ENCODE data around the gene EXOC6B. TPM values are rescaled to one million over a fixed set of nuclear protein-coding genes. Genes with fewer than 3 reads are reported as not detected.

EXOC6B gene
- total RNA-seq, 1 experiment from 2014 or later: 33.7 TPM

DNA sequence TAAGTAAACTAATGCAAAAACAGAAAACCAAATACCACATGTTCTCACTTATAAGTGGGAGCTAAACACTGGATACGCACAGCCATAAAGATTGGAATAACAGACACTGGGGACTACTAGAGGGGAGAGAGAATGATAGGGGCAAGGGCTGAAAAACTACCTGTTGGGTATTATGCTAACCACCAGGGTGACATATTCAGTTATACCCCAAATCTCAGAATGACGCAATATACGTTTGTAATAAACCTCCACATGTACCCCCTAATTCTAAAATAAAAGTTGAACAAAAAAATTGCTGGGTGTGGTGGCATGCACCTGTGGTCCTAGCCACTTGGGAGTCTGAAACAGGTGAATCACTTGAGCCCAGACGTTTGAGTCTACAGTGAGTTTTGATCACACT is 157.2 kb downstream of the EXOC6B start:
- CTCF ChIA-PET: no interaction called here
- DNase-seq (ENCODE audit: low spot score): no peak

DNA sequence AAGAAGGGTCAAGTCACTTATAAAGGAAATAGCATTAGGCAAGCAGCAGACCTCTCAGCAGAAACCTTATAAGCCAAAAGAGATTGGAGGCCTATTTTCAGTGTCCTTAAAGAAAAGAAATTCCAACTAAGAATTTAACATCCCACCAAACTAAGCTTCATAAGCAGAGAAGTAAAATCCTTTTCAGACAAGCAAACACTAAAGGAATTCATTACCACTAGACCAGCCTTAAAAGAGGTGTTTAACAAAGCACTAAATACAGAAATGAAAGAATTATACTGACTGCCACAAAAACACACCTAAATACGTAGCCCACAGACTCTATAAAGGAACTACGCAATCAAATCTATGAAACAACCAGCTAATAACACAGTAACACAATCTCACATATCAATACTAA is 160.4 kb downstream of the EXOC6B start:
- Mint-ChIP-seq H3K27me3 (ENCODE audit: low read depth) (no peaks in the 10 kb centered on the region), H3K27ac (no peak overlapping the region), H3K36me3 (peaks cover 13% of the 10 kb centered on the region), H3K4me3 (no peak overlapping the region), H3K9me3 (peaks cover 25% of the 10 kb centered on the region), H3K4me1 (peaks cover 9% of the 10 kb centered on the region)
- no peak for ATAC-seq
- TF ChIP-seq ZNF671 (CRISPR knock-in tag; IDR thresholded peaks at IDR 0.05) (no peak), TP53 (CRISPR knock-in tag; IDR thresholded peaks at IDR 0.05) (no peak)
- DNase-seq (ENCODE audit: low spot score): no peak
- ChIA-PET CTCF (no interaction called here), POLR2A (no interaction called here)

More for the DNA sequence above, 157.2 kb downstream of the EXOC6B start:
- Mint-ChIP-seq H3K36me3 (peaks cover 13% of the 10 kb centered on the region), H3K27me3 (ENCODE audit: low read depth) (no peaks in the 10 kb centered on the region), H3K9me3 (peaks cover 25% of the 10 kb centered on the region), H3K4me1 (no peaks in the 10 kb centered on the region), H3K27ac (no peak overlapping the region), H3K4me3 (no peak overlapping the region)
- POLR2A ChIA-PET: no interaction called here
- ATAC-seq: no peak
- TF ChIP-seq NFATC4 (CRISPR knock-in tag; IDR thresholded peaks at IDR 0.05): no peak
- TF ChIP-seq, protein P1, sequence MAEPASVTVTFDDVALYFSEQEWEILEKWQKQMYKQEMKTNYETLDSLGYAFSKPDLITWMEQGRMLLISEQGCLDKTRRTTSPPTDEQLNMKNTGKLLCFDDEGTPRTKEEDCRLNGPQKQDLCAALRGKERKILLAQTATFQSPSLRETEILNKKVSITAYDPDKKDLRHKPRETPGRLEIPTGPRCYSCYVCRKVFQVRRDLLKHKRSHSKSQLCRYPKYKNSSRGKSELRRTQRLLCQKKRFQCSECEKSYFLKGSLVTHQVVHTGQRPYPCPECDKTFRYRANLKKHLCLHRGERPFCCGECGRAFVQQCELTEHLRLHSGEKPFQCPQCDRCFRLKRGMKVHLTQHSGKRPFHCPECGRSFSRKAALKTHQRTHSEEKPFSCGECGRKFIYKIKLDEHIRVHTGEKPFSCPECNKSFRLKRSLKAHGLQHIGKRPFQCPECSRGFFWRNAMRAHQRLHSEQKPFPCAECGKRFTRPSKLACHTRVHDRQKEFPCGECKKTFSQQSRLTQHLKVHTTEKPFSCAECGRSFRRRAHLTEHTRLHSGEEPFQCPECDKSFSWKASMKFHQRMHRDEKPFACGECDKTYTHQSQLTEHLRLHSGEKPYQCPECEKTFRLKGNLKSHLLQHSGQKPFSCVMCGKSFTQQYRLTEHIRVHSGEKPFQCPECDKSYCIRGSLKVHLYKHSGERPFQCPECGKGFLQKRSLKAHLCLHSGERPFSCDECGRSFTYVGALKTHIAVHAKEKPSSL (CRISPR knock-in tag; conservative IDR thresholded peaks at IDR 0.05): no peak
- TF ChIP-seq, protein P2, sequence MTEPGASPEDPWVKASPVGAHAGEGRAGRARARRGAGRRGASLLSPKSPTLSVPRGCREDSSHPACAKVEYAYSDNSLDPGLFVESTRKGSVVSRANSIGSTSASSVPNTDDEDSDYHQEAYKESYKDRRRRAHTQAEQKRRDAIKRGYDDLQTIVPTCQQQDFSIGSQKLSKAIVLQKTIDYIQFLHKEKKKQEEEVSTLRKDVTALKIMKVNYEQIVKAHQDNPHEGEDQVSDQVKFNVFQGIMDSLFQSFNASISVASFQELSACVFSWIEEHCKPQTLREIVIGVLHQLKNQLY (CRISPR knock-in tag; IDR thresholded peaks at IDR 0.05): no peak
- TF ChIP-seq, protein P3, sequence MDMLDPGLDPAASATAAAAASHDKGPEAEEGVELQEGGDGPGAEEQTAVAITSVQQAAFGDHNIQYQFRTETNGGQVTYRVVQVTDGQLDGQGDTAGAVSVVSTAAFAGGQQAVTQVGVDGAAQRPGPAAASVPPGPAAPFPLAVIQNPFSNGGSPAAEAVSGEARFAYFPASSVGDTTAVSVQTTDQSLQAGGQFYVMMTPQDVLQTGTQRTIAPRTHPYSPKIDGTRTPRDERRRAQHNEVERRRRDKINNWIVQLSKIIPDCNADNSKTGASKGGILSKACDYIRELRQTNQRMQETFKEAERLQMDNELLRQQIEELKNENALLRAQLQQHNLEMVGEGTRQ (CRISPR knock-in tag; IDR thresholded peaks at IDR 0.05): no peak
- TF ChIP-seq EMX1 (CRISPR knock-in tag; IDR thresholded peaks at IDR 0.05): no peak
- TF ChIP-seq, protein P4, sequence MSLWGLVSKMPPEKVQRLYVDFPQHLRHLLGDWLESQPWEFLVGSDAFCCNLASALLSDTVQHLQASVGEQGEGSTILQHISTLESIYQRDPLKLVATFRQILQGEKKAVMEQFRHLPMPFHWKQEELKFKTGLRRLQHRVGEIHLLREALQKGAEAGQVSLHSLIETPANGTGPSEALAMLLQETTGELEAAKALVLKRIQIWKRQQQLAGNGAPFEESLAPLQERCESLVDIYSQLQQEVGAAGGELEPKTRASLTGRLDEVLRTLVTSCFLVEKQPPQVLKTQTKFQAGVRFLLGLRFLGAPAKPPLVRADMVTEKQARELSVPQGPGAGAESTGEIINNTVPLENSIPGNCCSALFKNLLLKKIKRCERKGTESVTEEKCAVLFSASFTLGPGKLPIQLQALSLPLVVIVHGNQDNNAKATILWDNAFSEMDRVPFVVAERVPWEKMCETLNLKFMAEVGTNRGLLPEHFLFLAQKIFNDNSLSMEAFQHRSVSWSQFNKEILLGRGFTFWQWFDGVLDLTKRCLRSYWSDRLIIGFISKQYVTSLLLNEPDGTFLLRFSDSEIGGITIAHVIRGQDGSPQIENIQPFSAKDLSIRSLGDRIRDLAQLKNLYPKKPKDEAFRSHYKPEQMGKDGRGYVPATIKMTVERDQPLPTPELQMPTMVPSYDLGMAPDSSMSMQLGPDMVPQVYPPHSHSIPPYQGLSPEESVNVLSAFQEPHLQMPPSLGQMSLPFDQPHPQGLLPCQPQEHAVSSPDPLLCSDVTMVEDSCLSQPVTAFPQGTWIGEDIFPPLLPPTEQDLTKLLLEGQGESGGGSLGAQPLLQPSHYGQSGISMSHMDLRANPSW (CRISPR knock-in tag; conservative IDR thresholded peaks at IDR 0.05; ENCODE audit: low read depth): no peak

DNA sequence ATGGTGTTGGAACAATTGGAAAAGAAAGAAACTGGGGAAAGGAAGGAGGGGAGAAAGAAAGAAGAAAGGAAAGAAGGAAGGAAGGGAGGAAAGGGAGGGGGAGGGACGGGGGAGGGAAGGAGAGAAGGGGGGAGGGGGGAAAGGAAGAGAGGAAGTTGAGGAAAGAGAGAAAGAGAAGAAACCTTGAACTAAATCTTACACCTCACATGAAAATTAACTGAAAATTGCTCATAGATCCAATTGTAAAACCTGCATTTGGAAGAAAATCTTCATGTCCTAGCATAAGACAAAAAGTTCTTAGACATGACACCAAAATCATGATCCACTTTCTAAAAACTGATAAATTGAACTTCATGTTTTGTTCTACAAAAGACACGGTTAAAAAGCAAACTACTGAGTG is 163.8 kb downstream of the EXOC6B start:
- POLR2A ChIA-PET: no interaction called here

DNA sequence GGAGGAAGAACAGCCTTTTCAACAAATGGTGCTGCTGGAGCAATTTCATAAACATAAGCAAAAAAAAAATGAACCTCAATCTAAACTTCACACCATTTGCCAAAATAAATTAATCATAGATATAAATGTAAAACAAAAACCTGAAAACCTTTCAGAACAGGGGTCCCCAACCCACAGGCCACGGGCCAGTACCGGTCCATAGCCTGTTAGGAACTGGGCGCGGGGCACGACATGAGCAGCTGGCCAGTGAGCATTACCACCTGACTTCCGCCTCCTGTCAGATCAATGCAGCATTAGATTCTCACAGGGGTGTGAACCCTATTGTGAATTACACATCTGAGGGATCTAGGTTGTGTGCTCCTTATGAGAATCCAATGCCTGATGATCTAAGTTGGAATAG is 176.0 kb downstream of the EXOC6B start:
- Mint-ChIP-seq H3K4me3 (no peak overlapping the region), H3K27ac (0 out of 2 replicates have a peak overlapping the region, but pooled peaks have one; percentile 41), H3K9me3 (peaks cover 16% of the 10 kb centered on the region), H3K27me3 (ENCODE audit: low read depth) (no peaks in the 10 kb centered on the region), H3K36me3 (peaks cover 11% of the 10 kb centered on the region; the same call in 1 of the 2 replicates), H3K4me1 (no peaks in the 10 kb centered on the region)
- POLR2A ChIA-PET: interaction anchor here (0.6 kb wide), 1 partner anchor 17 kb away, joined by 3 read pairs; no protein-coding TSS in a partner anchor
- ATAC-seq (no peak), DNase-seq (ENCODE audit: low spot score) (no peak)
- CTCF ChIA-PET: no interaction called here
- TF ChIP-seq, protein P4 (CRISPR knock-in tag; conservative IDR thresholded peaks at IDR 0.05; ENCODE audit: low read depth): no peak
- TF ChIP-seq FOXK1 (CRISPR knock-in tag; IDR thresholded peaks at IDR 0.05) (no peak), TEAD4 (CRISPR knock-in tag; IDR thresholded peaks at IDR 0.05) (no peak)
- TF ChIP-seq, protein P5, sequence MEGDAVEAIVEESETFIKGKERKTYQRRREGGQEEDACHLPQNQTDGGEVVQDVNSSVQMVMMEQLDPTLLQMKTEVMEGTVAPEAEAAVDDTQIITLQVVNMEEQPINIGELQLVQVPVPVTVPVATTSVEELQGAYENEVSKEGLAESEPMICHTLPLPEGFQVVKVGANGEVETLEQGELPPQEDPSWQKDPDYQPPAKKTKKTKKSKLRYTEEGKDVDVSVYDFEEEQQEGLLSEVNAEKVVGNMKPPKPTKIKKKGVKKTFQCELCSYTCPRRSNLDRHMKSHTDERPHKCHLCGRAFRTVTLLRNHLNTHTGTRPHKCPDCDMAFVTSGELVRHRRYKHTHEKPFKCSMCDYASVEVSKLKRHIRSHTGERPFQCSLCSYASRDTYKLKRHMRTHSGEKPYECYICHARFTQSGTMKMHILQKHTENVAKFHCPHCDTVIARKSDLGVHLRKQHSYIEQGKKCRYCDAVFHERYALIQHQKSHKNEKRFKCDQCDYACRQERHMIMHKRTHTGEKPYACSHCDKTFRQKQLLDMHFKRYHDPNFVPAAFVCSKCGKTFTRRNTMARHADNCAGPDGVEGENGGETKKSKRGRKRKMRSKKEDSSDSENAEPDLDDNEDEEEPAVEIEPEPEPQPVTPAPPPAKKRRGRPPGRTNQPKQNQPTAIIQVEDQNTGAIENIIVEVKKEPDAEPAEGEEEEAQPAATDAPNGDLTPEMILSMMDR (IDR thresholded peaks at IDR 0.05): no peak
- TF ChIP-seq, protein P6, sequence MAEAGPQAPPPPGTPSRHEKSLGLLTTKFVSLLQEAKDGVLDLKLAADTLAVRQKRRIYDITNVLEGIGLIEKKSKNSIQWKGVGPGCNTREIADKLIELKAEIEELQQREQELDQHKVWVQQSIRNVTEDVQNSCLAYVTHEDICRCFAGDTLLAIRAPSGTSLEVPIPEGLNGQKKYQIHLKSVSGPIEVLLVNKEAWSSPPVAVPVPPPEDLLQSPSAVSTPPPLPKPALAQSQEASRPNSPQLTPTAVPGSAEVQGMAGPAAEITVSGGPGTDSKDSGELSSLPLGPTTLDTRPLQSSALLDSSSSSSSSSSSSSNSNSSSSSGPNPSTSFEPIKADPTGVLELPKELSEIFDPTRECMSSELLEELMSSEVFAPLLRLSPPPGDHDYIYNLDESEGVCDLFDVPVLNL (CRISPR knock-in tag; IDR thresholded peaks at IDR 0.05; ENCODE audit: borderline replicate concordance, low read depth): no peak

More for the DNA sequence above, 163.8 kb downstream of the EXOC6B start:
- ATAC-seq (no peak), DNase-seq (ENCODE audit: low spot score) (no peak)
- Mint-ChIP-seq H3K4me3 (no peak overlapping the region), H3K27me3 (ENCODE audit: low read depth) (no peaks in the 10 kb centered on the region), H3K4me1 (peaks cover 9% of the 10 kb centered on the region), H3K9me3 (peaks cover 8% of the 10 kb centered on the region), H3K36me3 (peaks cover 1% of the 10 kb centered on the region; the same call in 1 of the 2 replicates), H3K27ac (no peak overlapping the region)
- TF ChIP-seq SOX15 (CRISPR knock-in tag; IDR thresholded peaks at IDR 0.05) (no peak), ZNF317 (CRISPR knock-in tag; IDR thresholded peaks at IDR 0.05; ENCODE audit: borderline replicate concordance, low read depth) (no peak), TCF7 (CRISPR knock-in tag; IDR thresholded peaks at IDR 0.05; ENCODE audit: low read depth) (no peak), ZNF423 (CRISPR knock-in tag; IDR thresholded peaks at IDR 0.05) (no peak)
- TF ChIP-seq, protein P2 (CRISPR knock-in tag; IDR thresholded peaks at IDR 0.05): no peak
- CTCF ChIA-PET: no interaction called here
